ENCODE measurements around the gene TMPRSS11A.

TMPRSS11A gene

DNA sequence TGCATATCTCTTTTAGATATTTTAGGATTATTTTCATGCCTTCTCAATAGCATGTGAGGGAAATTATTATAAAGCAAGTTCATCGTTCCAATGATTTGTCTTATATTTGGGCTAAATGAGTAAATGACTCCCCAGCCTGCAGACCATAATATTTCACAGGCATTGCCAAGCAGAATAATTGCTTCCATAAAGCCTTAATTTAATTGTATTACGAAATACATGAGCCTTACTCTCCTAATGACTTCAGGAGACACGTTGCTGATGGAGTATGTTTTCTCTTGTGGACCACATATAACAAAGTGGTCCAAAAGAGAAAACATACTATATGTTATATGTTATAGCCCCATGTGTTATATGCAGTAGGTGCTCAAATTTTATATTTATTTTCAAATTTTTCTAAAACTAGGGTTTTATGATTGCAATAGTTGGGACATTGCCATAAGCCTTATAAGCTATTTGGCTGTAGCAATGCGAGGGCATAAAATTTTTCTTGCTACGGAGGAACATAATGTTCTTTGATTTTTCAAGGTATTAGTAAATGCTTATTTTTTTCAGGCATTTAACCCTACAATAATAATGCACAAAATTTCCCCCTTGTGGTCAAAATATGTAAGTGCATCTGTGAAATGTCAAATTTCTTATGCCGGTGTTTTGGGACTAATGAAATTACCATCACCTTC is 53.2 kb downstream of the TMPRSS11A start:
- H3K4me3 ChIP-seq (ENCODE audit: low read length): no peak overlapping the region
- TF ChIP-seq, protein P1, sequence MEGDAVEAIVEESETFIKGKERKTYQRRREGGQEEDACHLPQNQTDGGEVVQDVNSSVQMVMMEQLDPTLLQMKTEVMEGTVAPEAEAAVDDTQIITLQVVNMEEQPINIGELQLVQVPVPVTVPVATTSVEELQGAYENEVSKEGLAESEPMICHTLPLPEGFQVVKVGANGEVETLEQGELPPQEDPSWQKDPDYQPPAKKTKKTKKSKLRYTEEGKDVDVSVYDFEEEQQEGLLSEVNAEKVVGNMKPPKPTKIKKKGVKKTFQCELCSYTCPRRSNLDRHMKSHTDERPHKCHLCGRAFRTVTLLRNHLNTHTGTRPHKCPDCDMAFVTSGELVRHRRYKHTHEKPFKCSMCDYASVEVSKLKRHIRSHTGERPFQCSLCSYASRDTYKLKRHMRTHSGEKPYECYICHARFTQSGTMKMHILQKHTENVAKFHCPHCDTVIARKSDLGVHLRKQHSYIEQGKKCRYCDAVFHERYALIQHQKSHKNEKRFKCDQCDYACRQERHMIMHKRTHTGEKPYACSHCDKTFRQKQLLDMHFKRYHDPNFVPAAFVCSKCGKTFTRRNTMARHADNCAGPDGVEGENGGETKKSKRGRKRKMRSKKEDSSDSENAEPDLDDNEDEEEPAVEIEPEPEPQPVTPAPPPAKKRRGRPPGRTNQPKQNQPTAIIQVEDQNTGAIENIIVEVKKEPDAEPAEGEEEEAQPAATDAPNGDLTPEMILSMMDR (IDR thresholded peaks at IDR 0.05; ENCODE audit: insufficient read depth, low read depth, low read length, missing control alignments): peak; percentile 60
- DNase-seq (ENCODE audit: low read depth): no peak

DNA sequence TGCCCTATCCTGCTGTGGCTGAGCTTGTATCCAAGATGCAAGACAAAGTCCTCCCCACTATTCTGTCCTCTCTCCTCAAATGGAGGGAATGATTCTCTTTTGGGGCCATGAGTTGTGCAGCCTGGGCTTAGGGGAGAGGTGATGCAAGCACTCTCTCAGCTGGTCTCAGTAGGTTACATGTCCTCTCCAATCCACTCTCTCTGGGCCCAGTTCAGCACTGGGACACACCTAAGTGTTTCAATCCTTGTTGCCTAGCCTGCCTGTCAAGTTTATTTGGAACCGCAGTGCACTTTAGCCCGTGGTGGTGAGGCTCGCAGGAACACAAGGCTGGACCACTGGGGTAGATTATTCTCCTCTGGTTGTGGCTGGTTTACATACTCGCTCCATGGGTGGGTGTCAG is 55.6 kb downstream of the TMPRSS11A start:
- DNase-seq (ENCODE audit: low read depth): peak; percentile 51
- TF ChIP-seq, protein P1 (IDR thresholded peaks at IDR 0.05; ENCODE audit: insufficient read depth, low read depth, low read length, missing control alignments): no peak
- H3K4me3 ChIP-seq (ENCODE audit: low read length): no peak overlapping the region

DNA sequence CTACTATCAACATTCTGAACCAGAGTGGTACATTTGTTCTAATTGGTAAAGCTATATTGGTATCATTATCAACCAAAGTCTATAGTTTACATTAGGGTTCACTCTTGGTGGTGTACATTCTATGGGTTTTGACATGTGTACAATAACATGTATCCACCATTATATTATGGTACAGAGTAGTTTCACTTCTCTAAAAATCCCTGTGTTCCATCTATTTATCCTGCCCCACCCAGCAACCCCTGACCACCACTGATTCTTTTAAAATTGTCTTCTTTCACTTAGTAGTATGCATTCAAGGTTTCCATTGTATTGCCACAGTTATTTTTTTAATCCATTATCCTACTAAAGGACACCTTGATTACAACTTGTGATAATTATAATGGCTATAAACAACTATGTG is 64.2 kb downstream of the TMPRSS11A start:
- DNase-seq (ENCODE audit: low read depth): no peak
- TF ChIP-seq, protein P1 (IDR thresholded peaks at IDR 0.05; ENCODE audit: insufficient read depth, low read depth, low read length, missing control alignments): no peak
- no peak overlapping the region for H3K4me3 ChIP-seq (ENCODE audit: low read length)

DNA sequence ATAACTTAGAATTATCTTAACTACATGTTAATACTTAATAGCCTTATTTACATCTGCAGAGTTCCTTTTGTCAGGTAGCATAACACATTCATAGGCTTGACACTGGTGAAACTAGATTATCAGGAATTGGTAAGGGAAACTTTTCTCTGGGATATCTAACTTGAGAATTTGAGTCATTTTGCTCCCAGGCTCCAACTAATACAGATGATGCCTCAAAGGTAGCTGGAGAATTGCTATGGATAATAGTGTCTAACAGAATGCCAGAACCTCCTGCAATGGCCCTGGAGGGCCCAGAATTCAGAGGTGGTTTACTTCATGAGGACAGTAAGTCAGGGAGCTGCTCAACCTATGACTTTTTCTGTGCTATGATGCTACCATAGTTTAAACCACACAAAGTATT is 65.6 kb downstream of the TMPRSS11A start:
- peak; percentile 61 for DNase-seq (ENCODE audit: low read depth)
- TF ChIP-seq, protein P1 (IDR thresholded peaks at IDR 0.05; ENCODE audit: insufficient read depth, low read depth, low read length, missing control alignments): no peak
- H3K4me3 ChIP-seq (ENCODE audit: low read length): no peak overlapping the region

DNA sequence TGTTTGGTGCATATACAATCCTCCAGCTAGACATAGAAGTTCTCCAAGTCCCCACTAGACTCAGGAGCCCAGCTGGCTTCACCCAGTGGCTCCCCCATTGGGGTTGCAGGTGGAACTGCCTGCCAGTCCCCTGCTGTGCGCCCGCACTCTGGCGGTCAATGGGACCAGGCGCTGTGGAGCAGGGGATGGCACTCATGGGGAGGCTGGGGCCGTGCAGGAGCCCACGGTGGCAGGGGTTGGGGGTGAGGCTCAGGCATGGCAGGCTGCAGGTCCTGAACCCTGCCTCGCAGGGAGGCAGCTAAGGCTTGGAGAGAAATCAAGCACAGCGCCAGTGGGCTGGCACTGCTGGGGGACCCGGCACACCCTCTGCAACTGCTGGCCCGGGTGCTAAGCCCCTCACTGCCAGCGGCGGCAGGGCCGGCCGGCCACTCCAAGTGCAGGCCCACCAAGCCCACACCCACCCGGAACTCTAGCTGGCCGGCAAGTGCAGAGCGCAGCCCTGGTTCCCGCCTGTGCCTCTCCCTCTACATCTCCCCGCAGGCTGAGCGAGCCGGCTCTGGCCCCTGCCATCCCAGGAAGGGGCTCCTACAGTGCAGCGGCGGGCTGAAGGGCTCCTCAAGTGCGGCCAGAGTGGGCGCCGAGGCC is 66.8 kb downstream of the TMPRSS11A start:
- no peak overlapping the region for H3K4me3 ChIP-seq (ENCODE audit: low read length)
- TF ChIP-seq, protein P1 (IDR thresholded peaks at IDR 0.05; ENCODE audit: insufficient read depth, low read depth, low read length, missing control alignments): no peak
- DNase-seq (ENCODE audit: low read depth): no peak

DNA sequence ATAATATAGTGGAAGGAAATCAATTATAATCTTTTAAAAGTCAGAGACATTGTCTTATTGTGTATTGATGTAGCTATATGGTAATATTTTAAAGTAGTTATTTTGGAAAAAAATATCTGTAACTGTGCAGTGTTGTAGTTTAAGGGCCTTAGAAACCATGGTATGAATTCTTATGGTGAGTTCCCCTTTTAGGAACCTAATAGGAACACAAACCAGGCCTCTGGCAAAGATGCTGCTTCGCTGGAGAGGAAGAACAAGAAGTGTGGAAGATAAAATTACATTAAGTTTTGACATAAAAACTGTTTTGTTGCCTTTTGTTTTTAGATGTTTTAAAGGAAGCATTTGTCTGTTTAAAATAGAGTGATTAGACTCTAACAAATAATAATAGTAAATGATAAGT is 68.6 kb downstream of the TMPRSS11A start:
- TF ChIP-seq, protein P1 (IDR thresholded peaks at IDR 0.05; ENCODE audit: insufficient read depth, low read depth, low read length, missing control alignments): no peak
- no peak for DNase-seq (ENCODE audit: low read depth)
- no peak overlapping the region for H3K4me3 ChIP-seq (ENCODE audit: low read length)

DNA sequence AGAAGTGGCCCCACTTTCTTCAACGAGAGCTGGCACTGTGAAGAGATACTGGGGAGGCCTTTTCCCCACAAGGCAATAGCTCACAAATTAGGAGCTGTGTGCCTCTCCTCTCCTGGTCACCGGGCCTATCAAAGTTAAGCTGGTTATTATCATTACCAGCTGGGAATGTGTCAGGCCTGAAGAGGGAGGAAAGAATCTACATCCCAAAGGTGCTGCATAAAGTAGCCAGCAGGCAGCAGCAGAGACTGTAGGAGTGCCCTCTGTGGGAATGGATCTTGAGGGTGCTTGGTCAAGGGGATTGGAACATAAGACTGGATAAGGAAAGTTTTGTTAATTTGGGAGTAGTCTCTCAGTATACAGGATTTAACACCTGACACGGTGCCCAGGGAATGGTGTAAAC is 70.4 kb downstream of the TMPRSS11A start:
- TF ChIP-seq, protein P1 (IDR thresholded peaks at IDR 0.05; ENCODE audit: insufficient read depth, low read depth, low read length, missing control alignments): peak; percentile 29
- DNase-seq (ENCODE audit: low read depth): peak; percentile 29
- no peak overlapping the region for H3K4me3 ChIP-seq (ENCODE audit: low read length)
